ENCODE measurements around the gene TIAM1.
"Not testable (repeated sequence)": the region's sequence is repeated elsewhere in the genome, so short reads cannot be mapped to it uniquely, and the experiment has no call there.

GRCh38 chr21:31228723-31229122, 115.3 kb downstream of the TIAM1 start:
- TF ChIP-seq EP300, POLR2A, CTCF (IDR thresholded peaks at IDR 0.05): not testable (repeated sequence)
